ENCODE measurements around the gene ZC2HC1B.
"Not testable (repeated sequence)": the region's sequence is repeated elsewhere in the genome, so short reads cannot be mapped to it uniquely, and the experiment has no call there.

ZC2HC1B gene

GRCh38 chr6:143871202-143871730 is 7.0 kb downstream of the ZC2HC1B start:
- not testable (repeated sequence) for DNase-seq

DNA sequence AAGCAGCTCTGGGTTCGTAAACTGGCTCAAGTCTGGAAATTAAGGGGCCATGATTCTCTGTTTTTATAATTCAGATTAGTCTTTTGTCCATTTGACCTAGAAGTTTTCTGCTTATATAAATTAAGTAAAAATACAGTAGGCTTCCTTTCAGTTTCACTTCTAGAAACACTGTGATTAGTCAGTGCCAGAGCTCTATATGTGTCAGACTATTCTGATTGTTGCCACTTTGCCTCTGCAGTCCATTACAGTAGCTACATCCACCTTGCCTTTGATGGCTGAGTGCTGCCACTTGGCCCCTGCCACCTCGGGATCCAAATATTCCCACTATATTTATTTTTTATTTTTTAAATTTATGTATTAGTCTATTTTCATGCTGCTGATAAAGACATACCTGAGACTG is 7.9 kb downstream of the ZC2HC1B start:
- no peak for DNase-seq

- not testable (repeated sequence) for DNase-seq
Measured at GRCh38 chr6:143873600-143873999, 9.3 kb downstream of the ZC2HC1B start.

GRCh38 chr6:143874503-143874902 is 10.2 kb downstream of the ZC2HC1B start:
- DNase-seq, result not testable (repeated sequence)

DNA sequence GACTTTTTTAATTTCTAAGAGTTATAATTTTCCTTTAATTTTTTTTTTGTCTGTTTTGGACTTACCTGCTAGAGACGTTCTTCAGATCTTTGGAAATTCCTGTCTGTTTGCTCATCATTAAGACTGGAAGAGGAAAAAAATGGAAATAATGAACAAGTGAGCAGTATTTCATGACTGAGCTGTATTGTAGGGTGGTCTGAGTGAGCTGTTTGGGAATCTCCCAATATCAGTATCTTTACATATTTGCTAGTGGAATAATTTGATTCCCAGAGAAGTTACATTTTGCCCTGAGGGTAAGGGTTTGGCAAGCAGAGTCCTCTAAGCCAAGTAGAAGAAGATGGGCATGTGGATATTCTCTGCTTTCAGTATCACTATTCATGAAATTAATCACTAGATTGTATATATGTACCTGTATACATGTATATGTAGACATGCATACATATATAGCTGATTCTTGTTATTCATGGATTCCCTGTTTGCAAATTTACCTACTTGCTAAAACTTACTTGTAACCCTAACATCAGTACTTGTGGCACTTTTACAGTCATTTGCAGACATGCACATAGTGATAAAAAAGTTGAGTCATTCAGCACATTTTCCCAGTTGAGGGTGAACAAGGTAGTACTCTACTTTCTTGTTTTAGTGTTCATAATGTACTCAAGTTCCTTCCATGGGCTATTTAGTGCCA is 13.5 kb downstream of the ZC2HC1B start:
- no peak for DNase-seq

GRCh38 chr6:143878272-143878760 is 14.0 kb downstream of the ZC2HC1B start:
- DNase-seq, result no peak

DNA sequence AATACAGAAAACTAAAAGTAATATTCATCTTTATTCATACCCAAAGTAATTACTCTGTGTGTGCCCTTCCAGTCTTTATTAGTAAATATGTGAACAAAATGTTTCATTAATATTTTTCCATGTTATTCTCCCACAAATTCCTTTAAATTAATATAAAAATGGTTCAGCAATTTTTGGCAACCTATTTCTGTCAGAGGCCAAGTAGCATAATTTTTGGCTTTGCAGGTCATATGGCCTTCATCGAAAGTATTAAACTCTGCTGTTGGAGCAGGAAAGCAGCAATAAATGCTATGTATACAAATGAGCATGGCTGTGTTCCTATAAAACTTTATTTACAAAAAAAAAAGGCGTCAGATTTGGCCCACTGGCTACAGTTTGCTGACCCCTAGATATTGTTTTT is 16.1 kb downstream of the ZC2HC1B start:
- DNase-seq, result no peak

GRCh38 chr6:143882401-143882930 is 18.2 kb downstream of the ZC2HC1B start:
- no peak for DNase-seq

DNA sequence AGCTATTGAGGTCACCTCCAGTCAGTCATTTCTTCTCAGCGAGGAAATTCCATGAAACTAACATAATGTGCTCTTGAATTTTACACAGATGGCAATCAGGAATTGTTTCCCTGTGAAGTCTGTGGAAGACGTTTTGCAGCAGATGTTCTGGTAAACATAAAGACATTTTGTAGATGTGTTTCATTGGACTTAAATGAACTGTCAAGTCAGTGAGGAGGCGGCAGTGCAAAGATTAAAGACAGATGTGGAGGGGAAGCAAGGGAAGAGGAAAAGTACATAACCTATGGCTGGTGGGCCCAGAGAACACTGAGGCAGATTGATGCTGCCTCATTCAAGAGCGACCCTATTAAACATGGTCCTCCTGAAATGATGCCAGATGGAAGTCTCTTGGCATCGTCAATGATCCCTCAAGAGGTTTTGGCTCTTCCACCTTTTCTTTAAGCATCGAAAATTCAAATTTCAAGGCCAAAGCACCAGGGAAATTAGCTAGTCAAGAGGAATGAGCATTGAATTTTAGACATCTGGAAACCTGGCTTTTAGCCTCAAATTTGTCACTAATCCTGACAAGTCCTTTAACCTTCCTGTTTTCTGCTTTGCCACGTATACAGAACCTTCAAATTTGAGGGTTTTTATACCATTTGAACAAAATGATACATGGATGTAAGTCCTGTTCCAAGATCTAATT is 20.1 kb downstream of the ZC2HC1B start:
- no peak for DNase-seq

- no peak for DNase-seq
Measured at GRCh38 chr6:143885116-143885515, 20.8 kb downstream of the ZC2HC1B start.

- no peak for DNase-seq
Measured at GRCh38 chr6:143894655-143895054, 30.4 kb downstream of the ZC2HC1B start.

- no peak for DNase-seq
Measured at GRCh38 chr6:143896126-143896860, 32.0 kb downstream of the ZC2HC1B start.

- no peak for DNase-seq
Measured at GRCh38 chr6:143900358-143900757, 36.1 kb downstream of the ZC2HC1B start.

GRCh38 chr6:143901885-143902750 is 37.8 kb downstream of the ZC2HC1B start:
- no peak for DNase-seq

- no peak for DNase-seq
Measured at GRCh38 chr6:143902827-143903226, 38.6 kb downstream of the ZC2HC1B start.

GRCh38 chr6:143911028-143911427 is 46.8 kb downstream of the ZC2HC1B start:
- DNase-seq, result no peak

DNA sequence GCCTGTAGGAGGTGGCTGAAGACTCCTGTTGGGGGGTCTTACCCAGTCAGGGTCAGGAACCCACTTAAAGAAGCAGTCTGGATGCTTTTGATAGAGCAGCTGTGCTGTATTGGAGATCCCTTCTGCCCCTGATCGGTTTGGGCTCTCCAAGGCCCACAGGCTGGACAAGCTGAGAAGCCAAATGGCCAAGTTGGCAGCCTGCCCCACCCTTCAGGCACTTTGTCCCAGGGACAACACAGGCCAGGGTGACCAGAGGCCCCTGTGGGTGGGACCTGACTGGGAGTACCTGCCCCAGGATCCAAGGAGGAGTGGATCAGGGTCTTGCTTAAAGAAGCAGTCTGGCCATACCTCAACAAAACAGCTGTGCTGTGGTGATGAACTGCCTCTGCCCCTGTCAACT is 48.4 kb downstream of the ZC2HC1B start:
- no peak for DNase-seq

GRCh38 chr6:143917026-143917425 is 52.8 kb downstream of the ZC2HC1B start:
- DNase-seq, result not testable (repeated sequence)

DNA sequence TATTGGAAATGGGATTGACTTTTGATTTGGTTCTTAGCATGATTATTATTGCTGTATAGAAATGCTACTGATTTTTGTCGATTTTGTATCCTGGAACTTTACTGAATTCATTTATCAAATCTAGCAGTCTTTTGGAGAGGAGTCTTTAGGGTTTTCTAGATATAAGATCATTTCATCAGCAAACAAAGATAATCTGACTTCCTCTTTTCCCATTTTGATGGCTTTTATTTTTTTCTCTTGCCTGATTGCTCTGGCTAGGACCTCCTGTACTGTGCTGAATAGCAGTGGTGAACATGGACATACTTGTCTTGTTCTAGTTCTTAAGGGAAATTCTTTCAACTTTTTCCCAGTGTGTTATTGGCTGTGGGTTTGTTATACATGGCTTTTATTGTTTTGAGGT is 64.6 kb downstream of the ZC2HC1B start:
- no peak for DNase-seq

DNA sequence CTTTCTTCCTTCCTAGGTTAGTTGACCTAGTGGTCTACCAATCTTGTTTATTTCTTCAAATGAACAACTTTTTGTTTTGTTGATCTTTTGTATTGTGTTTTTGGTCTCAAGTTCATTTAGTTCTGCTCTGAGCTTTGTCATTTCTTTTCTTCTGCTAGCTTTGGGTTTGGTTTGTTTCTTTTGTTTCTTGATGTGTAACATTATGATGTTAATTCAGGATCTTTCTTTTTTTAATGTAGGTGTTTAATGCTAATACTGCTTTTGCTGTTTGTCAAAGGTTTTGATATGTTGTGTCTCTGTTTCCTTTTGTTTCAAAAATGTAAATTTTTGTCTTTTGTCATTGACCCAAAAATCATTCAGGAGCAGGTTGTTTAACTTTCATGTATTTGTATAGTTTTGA is 65.7 kb downstream of the ZC2HC1B start:
- DNase-seq, result no peak

GRCh38 chr6:143934331-143934730 is 70.1 kb downstream of the ZC2HC1B start:
- DNase-seq, result no peak

DNA sequence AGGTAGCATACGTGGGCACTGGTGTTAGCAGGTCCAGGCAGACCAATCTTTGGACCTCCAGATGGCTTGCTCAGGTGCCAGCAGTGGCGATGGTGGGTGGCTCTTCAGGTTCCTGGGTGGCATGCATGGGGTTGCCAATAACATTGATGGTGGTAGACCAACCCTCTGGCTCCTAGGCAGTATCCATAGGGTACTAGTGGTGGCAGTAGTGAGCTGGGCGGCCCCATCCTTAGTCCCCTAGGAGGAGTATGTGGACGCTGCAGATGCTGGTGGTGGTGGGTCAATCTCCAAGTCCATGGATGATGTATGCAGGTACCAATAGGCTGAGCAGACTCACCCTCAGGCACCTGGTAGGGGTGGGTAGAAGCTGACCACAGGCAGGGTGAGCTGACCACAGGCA is 70.6 kb downstream of the ZC2HC1B start:
- DNase-seq, result no peak

Data from activated T-cell treated with anti-CD3 and anti-CD28 coated beads for 4 hours (primary cell).